SK-MEL-5 (cell line): ENCODE results near the gene TADA2A. TPM values are rescaled to one million over a fixed set of nuclear protein-coding genes. Genes with fewer than 3 reads are reported as not detected.

Experiments used
- DNase-seq: peaks from one replicate; pipeline ENCODE4 v3.0.0-alpha.2; 2016; ENCODE audit warnings: low read depth, low spot score
- in situ Hi-C: cut with HindIII; loops from 2 replicates; pipeline ENCODE4 v1.10.0; 2016; ENCODE audit warnings: low sequenced_read_pairs, high pct_unique_total_duplicates, low pct_unique_long_range_greater_than_20kb
- polyA plus RNA-seq, 2 experiments: library from polyadenylated mRNA; depleted of rRNA; stranded (reverse); fragments of >200 nt; gene quantifications; 2 replicates each; pipeline ENCODE4 v1.2.3, GENCODE V29; 2015
- total RNA-seq: library from RNA; depleted of rRNA; stranded (reverse); fragments of >200 nt; shearing (Covaris generic); gene quantifications from 2 replicates; pipeline ENCODE4 v1.2.3, GENCODE V29; 2014; rRNA removed

The TADA2A gene
- total RNA-seq = 18.2 and 19.7 TPM in 2 replicates
- polyA plus RNA-seq (2015; cell fraction: cytosol; rRNA removed) = 13.2 and 14.1 TPM in 2 replicates
- polyA plus RNA-seq (2015; cell fraction: nucleus; rRNA removed) = 32.2 and 34.3 TPM in 2 replicates

GRCh38 chr17:37406635-37407461, at the start of gene TADA2A, which contains the start of gene ACACA:
Gene TADA2A, plus strand, starts transcription at chr17:37406886. Its CDS starts 4,480 bp downstream, at chr17:37411366.
Gene ACACA, minus strand, starts transcription at chr17:37406836. Its CDS starts 537 bp downstream, at chr17:37406299.
- in situ Hi-C loops = no loop called here

GRCh38 chr17:37358098-37358829, 48.4 kb upstream of the TADA2A start:
- DNase-seq = peak; percentile 46
- in situ Hi-C loops = no loop called here

More at GRCh38 chr17:37406635-37407461, at the start of gene TADA2A, which contains the start of gene ACACA:
- DNase-seq = peak; percentile 83

GRCh38 chr17:37358830-37359681, 47.6 kb upstream of the TADA2A start:
- in situ Hi-C loops = no loop called here
- peak; percentile 91 for DNase-seq

GRCh38 chr17:37359682-37360188, 47.0 kb upstream of the TADA2A start:
- in situ Hi-C loops = no loop called here
- DNase-seq = no peak

DNA sequence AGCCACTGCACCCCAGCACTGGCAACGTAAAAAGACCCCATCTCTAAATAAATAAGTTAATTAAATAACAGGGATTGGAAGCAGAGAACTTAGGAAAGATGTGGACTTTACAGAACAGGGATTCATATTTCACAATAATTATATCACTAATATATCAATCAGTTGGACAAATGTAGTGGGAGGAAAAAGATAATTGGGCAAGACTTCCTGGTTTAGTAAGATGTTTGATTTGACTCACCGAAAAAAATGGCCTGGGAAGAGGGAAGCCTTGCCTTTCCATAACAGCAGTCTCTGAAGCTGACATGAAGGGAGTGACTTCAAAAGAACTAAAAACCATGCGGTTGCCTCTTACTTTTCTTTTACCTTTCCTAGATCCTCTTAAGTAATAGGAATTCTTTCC, 46.1 kb upstream of the TADA2A start:
- in situ Hi-C loops = no loop called here
- no peak for DNase-seq

DNA sequence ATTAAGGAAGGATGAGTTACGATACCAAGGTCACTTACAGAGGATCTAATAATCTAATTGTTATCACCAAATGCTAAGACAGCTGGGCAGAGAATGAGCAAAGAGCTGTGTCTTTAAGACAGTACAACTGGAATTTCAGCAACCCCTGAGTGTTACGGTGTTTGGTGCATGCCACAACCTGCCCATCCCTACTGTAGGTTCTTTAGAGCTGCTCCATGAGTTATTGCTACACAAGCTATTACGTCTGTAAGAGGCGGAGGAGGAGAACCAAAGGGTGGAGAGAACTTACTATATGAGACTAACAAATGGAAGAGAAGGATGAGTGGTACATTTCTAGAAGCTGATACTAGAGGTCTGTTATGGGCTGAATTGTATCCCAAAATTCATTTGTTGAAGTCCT, 45.1 kb upstream of the TADA2A start:
- in situ Hi-C loops = no loop called here
- DNase-seq = no peak

GRCh38 chr17:37365589-37365988, 41.1 kb upstream of the TADA2A start:
- no peak for DNase-seq
- in situ Hi-C loops = no loop called here

DNA sequence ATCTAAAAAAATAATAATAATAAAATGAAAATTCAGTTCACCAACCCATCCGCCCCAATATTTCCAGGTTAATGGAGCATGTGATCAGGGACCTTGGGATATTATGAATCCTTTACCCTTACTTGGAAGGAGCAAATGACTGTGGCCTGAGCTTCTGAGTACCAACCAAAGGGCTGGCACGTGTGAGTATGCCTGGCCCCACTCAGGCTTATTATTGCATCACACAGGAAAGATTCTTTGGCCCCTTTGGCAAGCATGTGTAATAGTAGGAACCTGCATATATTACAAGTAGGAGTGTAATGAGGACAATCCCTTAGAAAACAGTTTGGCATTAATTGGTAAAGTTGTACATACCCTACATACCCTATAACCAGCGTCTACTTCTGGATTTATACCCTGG, 38.1 kb upstream of the TADA2A start:
- in situ Hi-C loops = no loop called here
- no peak for DNase-seq

DNA sequence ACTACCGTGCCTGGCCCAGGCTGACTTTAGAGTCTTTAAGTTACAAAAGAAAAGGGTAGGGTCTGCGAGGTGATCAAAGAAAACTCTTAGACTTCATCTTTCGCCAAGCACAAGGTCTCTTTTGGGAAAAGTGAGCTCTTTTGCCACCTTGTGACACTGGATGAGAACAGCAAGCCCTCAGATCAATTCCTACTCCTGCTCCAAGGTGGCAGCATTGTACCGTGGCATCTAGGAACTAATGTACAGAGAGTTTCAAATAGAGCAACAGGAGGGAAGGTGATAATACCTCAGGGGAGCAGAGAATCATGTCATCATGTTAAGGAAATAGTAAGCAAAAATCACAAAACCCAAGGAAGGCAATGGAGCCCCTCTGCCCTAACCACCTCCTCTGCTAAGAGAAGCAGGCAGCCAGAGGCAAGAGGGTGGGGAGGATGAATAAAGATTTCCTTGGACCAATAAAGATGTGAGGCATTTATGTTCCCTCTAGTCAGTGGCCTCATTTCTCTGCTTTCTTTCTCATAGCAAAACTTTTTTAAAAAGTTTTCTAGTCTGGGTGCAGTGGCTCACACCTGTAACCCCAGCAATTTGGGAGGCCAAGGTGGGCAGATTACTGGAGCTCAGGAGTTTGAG, 33.0 kb upstream of the TADA2A start:
- in situ Hi-C loops = no loop called here
- peak; percentile 91 for DNase-seq

DNA sequence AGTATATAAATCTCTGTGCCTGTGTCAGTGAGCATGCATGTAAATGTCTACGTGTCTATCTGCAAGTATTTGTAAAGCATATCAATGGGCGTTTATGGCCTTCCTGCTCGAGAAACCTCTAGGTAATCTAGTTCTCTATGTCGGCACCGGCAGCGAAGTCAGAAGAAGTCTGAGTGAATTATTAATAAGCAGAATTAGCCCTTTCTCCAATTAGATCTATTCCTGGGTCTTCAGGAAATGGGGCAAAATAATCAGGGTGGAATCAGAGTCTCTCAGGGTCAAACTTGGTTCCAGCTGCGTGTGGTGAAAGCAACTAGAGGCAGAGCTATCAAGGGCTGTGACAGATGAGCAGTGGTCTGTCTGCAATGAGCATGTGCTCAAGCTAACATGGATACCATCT, 31.0 kb upstream of the TADA2A start, which contains the start of gene C17orf78:
TSS of gene C17orf78 (plus strand) at position 280 of the 400 bp plus-strand sequence. CDS start at position 388, 108 bp downstream.
- in situ Hi-C loops = no loop called here
- DNase-seq = no peak

- DNase-seq = no peak
- in situ Hi-C loops = no loop called here
Observed at GRCh38 chr17:37382056-37382455, 24.6 kb upstream of the TADA2A start.

- in situ Hi-C loops = no loop called here
Observed at GRCh38 chr17:37384560-37385149, 22.0 kb upstream of the TADA2A start.

GRCh38 chr17:37385474-37385990, 21.2 kb upstream of the TADA2A start:
- in situ Hi-C loops = no loop called here
- no peak for DNase-seq

More at GRCh38 chr17:37384560-37385149, 22.0 kb upstream of the TADA2A start:
- DNase-seq = no peak

- DNase-seq = no peak
- in situ Hi-C loops = no loop called here
Observed at GRCh38 chr17:37386462-37386861, 20.2 kb upstream of the TADA2A start.

GRCh38 chr17:37388266-37388665, 18.4 kb upstream of the TADA2A start:
- in situ Hi-C loops = no loop called here
- no peak for DNase-seq

- no peak for DNase-seq
- in situ Hi-C loops = no loop called here
Observed at GRCh38 chr17:37389160-37389559, 17.5 kb upstream of the TADA2A start.
